D721Med (cell line): Measurements from ENCODE around the gene MLST8.

Experiments used
- DNase-seq: peaks from one replicate; pipeline ENCODE4 v3.0.0; 2011; ENCODE audit warnings: low spot score; ENCODE audit not compliant: insufficient read length
- FAIRE-seq: peaks from 2 replicates; lab custom pipeline; 2011; peaks lifted over from hg19 to GRCh38; lab: Jason Lieb, UNC
- TF ChIP-seq, protein P1 (sequence below): IDR thresholded peaks from 2 replicates; pipeline ENCODE4 v1.5.1; 2012; ENCODE audit warnings: mild to moderate bottlenecking, control low read depth; ENCODE audit not compliant: insufficient read depth; ENCODE audit errors: missing control alignments

The MLST8 gene

DNA sequence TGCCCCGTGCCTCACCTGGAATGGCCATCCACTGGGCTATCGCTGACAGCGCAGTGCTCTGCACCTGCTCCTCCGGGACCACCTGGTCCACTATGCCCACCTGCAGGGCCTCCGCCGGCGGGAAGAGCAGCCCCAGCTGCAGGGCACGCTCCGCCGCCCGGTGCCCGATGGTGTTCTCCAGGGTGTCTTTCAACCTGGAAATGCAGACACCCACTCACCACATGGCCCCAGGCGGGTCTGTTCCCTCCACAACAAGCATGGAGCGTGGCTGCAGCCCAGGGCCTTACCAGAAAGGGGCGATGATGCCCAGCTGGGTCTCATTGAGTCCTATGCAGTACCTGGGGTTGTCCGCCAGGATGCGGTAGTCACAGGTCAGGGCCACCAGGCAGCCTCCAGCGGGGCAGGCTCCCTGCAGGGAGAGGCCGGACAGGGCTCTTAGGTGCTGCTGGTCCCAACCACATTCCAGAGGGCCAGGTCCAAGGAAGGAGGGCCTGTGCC is 37.8 kb downstream of the MLST8 start:
- DNase-seq (no peak), FAIRE-seq (no peak)
- TF ChIP-seq, protein P1, sequence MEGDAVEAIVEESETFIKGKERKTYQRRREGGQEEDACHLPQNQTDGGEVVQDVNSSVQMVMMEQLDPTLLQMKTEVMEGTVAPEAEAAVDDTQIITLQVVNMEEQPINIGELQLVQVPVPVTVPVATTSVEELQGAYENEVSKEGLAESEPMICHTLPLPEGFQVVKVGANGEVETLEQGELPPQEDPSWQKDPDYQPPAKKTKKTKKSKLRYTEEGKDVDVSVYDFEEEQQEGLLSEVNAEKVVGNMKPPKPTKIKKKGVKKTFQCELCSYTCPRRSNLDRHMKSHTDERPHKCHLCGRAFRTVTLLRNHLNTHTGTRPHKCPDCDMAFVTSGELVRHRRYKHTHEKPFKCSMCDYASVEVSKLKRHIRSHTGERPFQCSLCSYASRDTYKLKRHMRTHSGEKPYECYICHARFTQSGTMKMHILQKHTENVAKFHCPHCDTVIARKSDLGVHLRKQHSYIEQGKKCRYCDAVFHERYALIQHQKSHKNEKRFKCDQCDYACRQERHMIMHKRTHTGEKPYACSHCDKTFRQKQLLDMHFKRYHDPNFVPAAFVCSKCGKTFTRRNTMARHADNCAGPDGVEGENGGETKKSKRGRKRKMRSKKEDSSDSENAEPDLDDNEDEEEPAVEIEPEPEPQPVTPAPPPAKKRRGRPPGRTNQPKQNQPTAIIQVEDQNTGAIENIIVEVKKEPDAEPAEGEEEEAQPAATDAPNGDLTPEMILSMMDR: no peak

DNA sequence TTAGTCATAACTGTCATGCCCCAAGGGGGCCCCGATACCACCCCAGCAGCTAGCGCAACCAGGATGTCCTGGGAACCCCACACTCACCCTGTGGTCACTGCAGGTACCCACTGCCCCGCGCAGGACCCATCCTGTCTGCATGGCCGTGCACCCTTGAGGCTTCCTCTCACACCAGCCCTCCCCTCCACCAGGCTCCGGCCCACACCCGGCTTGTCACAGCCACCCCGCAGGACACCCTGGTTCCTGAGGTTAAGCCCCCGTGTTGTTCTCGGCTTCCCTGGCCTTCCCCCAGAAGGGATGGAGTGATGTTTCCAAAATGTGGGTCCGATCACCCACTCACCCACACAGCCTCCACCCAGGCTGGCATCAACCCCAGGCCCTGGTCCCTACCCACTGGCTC is 38.5 kb downstream of the MLST8 start:
- TF ChIP-seq, protein P1: no peak
- DNase-seq (no peak), FAIRE-seq (no peak)

DNA sequence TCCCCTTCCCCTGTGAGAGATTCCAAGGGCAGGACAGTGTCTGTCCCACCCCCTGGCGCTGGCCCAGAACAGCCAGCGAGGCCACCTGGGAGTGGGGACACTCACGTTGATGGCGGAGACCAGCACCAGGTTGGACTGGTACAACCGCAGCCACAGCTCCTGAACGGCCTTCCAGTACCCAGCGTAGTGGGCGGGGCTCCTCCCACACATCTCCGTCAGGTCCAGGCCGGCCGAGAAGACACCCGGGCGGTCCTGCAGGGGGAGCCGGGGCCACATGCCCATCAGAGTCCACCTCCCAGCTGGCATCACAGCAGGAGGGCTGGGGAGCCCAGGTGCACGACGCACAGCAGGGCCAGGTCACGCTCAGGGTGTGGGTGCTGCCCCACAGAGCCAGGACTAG is 39.0 kb downstream of the MLST8 start:
- no peak for DNase-seq
- TF ChIP-seq, protein P1: no peak
- FAIRE-seq: no peak

DNA sequence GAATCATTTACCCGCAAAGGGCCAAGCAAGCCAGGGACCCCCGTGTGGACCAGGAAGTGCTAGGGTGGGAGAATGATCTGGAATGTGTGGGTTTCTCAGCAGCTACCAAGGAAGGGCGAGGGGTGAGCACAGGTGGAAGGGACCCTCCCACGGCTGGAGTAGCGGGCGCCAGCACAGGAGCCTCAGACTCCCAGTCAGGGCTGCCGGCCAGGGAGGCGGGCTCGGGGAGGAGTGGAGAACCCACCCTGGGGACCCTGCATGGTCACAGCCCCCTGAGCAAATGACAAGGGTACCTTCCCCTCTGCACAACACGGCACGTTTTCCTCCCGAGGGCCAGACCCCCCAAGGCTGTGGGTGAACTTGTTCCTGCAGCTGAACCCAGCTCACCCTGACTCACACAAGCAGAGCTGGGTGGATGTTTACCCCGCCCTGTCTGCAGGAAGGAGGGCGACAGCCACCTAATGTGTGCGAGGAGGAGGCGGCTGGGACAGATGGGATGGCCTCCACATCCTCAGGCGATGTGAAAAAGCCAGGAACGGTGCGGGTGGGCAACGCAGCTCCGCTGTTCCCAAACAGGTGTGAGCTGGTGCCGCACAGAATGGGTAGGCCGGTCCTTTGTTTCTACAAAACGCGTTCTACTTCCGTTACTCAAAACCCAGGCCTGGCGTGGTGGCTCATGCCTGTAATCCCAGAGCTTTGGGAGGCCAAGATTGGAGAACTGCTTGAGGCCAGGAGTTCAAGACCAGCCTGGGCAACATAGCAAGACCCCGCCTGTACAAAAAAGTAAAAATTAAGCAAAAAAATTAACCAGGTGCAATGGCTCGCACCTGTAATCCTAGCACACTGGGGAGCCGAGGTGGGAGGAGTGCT is 39.9 kb downstream of the MLST8 start:
- TF ChIP-seq, protein P1: no peak
- DNase-seq (no peak), FAIRE-seq (no peak)

DNA sequence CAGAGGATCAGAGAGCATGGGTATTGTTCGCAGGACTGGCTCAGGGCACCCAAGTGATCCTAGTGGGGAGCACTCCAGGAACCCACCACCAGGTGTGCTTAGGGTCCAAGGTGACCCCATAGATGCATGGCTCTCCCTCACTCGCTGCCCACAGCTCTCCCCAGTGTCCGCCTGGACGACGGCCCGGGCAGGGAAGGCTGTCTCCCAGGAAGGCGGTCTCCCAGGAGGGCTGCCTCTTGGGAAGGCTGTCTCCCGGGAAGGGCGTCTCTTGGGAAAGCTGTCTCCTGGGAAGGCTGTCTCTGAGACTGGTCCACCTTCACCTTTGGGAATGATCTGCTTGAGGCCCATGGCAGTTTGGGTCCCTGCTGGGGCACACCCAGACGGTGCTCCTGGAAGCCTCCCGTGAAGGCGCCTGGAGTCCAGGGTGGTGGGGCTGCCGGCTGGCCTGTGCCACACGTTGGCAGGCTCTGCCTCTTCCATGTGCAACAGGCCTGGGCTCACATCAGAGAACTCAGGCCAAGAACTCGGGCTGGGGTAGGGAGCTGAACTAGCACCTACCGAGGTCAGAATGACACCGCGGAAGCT is 41.1 kb downstream of the MLST8 start:
- FAIRE-seq (no peak), DNase-seq (no peak)
- TF ChIP-seq, protein P1: no peak

DNA sequence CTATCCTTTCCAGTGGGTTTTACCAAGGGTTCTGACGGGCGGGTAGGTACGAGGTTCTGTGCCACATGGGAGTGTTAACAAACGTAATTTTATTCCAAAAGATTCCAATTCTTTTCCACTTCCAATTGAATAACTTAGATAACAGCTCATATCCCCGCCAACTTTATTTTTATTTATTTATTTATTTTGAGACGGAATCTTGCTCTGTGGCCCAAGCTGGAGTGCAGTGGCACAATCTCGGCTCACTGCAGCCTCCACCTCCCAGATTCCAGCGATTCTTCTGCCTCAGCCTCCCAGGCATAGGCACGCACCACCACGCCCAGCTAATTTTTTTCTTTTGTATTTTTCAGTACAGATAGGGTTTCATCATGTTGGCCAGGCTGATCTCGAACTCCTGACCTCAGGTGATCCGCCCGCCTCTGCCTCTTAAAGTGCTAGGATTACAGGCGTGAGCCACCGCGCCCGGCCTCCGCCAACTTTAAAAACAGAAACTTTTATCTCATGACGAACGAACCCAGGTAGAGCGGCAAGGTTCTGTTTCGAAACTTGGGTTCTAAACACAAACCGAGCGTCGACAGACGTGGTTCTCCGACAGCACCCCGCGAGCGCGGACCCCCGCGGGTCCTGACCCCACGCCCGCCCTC is 45.5 kb downstream of the MLST8 start:
- TF ChIP-seq, protein P1: no peak
- FAIRE-seq (no peak), DNase-seq (no peak)
